ENCODE results near the gene C14orf93.

DNA sequence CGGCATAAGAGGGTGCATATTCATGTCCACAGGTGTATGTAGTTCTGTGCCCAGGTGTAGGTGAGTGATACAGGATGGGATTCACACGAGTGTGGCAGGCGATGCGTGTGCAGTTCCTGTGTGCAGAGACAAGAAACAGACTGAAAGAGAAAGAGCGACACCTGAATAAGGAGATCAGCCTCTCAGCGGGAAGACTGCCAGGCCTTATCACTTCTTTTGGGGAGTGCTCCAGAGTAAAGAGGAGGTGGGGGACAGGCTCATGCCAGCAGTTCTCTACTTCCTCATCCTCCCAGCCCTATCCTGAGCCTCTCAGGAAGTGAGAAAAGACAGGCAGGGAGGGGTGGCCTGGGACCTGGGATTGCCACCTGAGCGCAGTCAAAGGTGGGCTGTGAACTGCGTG is 34.9 kb upstream of the C14orf93 start:
- TF ChIP-seq, protein P1, sequence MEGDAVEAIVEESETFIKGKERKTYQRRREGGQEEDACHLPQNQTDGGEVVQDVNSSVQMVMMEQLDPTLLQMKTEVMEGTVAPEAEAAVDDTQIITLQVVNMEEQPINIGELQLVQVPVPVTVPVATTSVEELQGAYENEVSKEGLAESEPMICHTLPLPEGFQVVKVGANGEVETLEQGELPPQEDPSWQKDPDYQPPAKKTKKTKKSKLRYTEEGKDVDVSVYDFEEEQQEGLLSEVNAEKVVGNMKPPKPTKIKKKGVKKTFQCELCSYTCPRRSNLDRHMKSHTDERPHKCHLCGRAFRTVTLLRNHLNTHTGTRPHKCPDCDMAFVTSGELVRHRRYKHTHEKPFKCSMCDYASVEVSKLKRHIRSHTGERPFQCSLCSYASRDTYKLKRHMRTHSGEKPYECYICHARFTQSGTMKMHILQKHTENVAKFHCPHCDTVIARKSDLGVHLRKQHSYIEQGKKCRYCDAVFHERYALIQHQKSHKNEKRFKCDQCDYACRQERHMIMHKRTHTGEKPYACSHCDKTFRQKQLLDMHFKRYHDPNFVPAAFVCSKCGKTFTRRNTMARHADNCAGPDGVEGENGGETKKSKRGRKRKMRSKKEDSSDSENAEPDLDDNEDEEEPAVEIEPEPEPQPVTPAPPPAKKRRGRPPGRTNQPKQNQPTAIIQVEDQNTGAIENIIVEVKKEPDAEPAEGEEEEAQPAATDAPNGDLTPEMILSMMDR (IDR thresholded peaks at IDR 0.05) = no peak
- no peak for TF ChIP-seq POLR2A (IDR thresholded peaks at IDR 0.05)
